ENCODE results near the gene TBC1D25.

DNA sequence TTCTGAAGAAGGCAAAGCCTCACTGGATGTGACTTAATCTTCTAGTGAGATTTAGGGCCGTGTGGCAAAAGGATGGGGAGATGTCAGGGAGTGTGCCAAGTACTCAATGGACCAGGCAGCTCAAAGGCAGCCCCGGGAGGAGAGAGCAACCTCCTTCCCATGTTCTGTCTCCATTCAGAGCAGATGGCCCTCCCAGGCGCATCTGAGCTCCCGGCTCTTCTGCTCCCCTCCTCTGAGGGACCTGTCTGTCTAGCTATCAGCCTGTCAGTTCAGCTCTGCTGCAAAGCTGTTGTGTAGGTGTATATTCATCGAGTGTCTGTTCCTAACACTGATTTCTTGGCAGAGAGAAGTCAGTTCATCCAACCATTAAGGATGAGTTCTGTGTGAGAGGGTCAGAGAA, 41.6 kb upstream of the TBC1D25 start:
- TF ChIP-seq CTCF (IDR thresholded peaks at IDR 0.05) = no peak
- TF ChIP-seq POLR2A (IDR thresholded peaks at IDR 0.05) = no peak
